BLaER1 treated with 17β-estradiol and CSF1 and Interleukin-3, amounts not matched to agents 10 nM and 100 nM (cell line): ENCODE results near the gene SF1.

Experiments
- H3K27ac ChIP-seq, 11 experiments: shearing (Covaris generic); formaldehyde crosslinking; 2 replicates each; pipeline ENCODE4 v1.8.1; 2022
- H3K27me3 ChIP-seq, 11 experiments: shearing (Covaris generic); formaldehyde crosslinking; 2 replicates each; pipeline ENCODE4 v1.8.1; 2022
- H3K36me3 ChIP-seq, 11 experiments: shearing (Covaris generic); formaldehyde crosslinking; 2 replicates each; pipeline ENCODE4 v1.8.1; 2022
- H3K4me1 ChIP-seq, 10 experiments: shearing (Covaris generic); formaldehyde crosslinking; 2 replicates each; pipeline ENCODE4 v1.8.1; 2022
- H3K4me2 ChIP-seq, 11 experiments: shearing (Covaris generic); formaldehyde crosslinking; 2 replicates each; pipeline ENCODE4 v1.8.1; 2022
- H3K4me3 ChIP-seq, 10 experiments: shearing (Covaris generic); formaldehyde crosslinking; 2 replicates each; pipeline ENCODE4 v1.8.1; 2022
- H3K9ac ChIP-seq, 11 experiments: shearing (Covaris generic); formaldehyde crosslinking; 2 replicates each; pipeline ENCODE4 v1.8.1; 2022
- H3K9me3 ChIP-seq, 11 experiments: shearing (Covaris generic); formaldehyde crosslinking; replicated peaks in 1 of 11; 2 replicates each; pipeline ENCODE4 v1.8.1; 2022
- H4K20me1 ChIP-seq, 11 experiments: shearing (Covaris generic); formaldehyde crosslinking; 2 replicates each; pipeline ENCODE4 v1.8.1; 2022
- Cebpa-rat ChIP-seq, 11 experiments: shearing (Covaris generic); IDR thresholded peaks; 2 replicates each; pipeline ENCODE4 v1.8.1; 2022

The SF1 gene

GRCh38 chr11:64796757-64797541, 18.6 kb upstream of the SF1 start:
- no peak overlapping the region for H3K4me3 ChIP-seq
- TF ChIP-seq Cebpa-rat (IDR thresholded peaks at IDR 0.05), result no peak
- H4K20me1 ChIP-seq, result peaks cover 0 to 40% (median 4%) of the 10 kb centered on the region in 11 experiments; a peak in 7 of 22 replicates
- no peak overlapping the region; a peak in 1 of 22 replicates for H3K27ac ChIP-seq
- H3K4me2 ChIP-seq, result peak overlapping the region in 10 of 11 experiments; percentile 13 to 62 (median 42); a peak in 18 of 22 replicates
- H3K4me1 ChIP-seq, result peaks cover 46 to 95% (median 87%) of the 10 kb centered on the region in 10 experiments
- H3K9ac ChIP-seq, result peak overlapping the region in 3 of 11 experiments; percentile 18 to 41 (median 29); a peak in 2 of 22 replicates
- H3K36me3 ChIP-seq, result peaks cover 5 to 84% (median 18%) of the 10 kb centered on the region in 11 experiments; a peak in 17 of 22 replicates
- no peaks in the 10 kb centered on the region for H3K27me3 ChIP-seq
- H3K9me3 ChIP-seq, result no peaks in the 10 kb centered on the region

- Histone ChIP-seq H3K27ac (no peak overlapping the region; a peak in 1 of 22 replicates), H3K4me2 (peak overlapping the region; percentile 5 to 62 (median 37); a peak in 18 of 22 replicates)
These were observed 17.9 kb upstream of the SF1 start for GRCh38 chr11:64796047-64796756.

GRCh38 chr11:64794526-64794925, 16.2 kb upstream of the SF1 start:
- Histone ChIP-seq H3K27me3 (no peaks in the 10 kb centered on the region), H3K4me1 (peaks cover 21 to 70% (median 63%) of the 10 kb centered on the region in 10 experiments), H3K9me3 (no peaks in the 10 kb centered on the region), H3K4me3 (no peak overlapping the region), H3K27ac (no peak overlapping the region), H3K9ac (no peak overlapping the region; a peak in 1 of 22 replicates), H3K36me3 (peaks cover 17 to 96% (median 31%) of the 10 kb centered on the region in 11 experiments; a peak in 21 of 22 replicates), H4K20me1 (peaks cover 0 to 55% (median 4%) of the 10 kb centered on the region in 11 experiments; a peak in 8 of 22 replicates), H3K4me2 (peak overlapping the region in 9 of 11 experiments; percentile 11 to 92 (median 75); a peak in 13 of 22 replicates)
- no peak for TF ChIP-seq Cebpa-rat (IDR thresholded peaks at IDR 0.05)

More at GRCh38 chr11:64796047-64796756, 17.9 kb upstream of the SF1 start:
- Histone ChIP-seq H3K9ac (peak overlapping the region in 2 of 11 experiments; percentile 18 to 50; a peak in 1 of 22 replicates), H3K27me3 (no peaks in the 10 kb centered on the region), H4K20me1 (peaks cover 0 to 40% (median 4%) of the 10 kb centered on the region in 11 experiments; a peak in 7 of 22 replicates), H3K9me3 (no peaks in the 10 kb centered on the region), H3K36me3 (peaks cover 5 to 91% (median 18%) of the 10 kb centered on the region in 11 experiments; a peak in 17 of 22 replicates), H3K4me1 (peaks cover 38 to 87% (median 80%) of the 10 kb centered on the region in 10 experiments), H3K4me3 (no peak overlapping the region)
- TF ChIP-seq Cebpa-rat (IDR thresholded peaks at IDR 0.05), result no peak

- H3K4me1 ChIP-seq, result peaks cover 16 to 60% (median 53%) of the 10 kb centered on the region in 10 experiments; a peak in 19 of 20 replicates
- H3K36me3 ChIP-seq, result peaks cover 27 to 96% (median 41%) of the 10 kb centered on the region in 11 experiments; a peak in 21 of 22 replicates
- H3K4me2 ChIP-seq, result peak overlapping the region; percentile 27 to 92 (median 75); a peak in 19 of 22 replicates
- H4K20me1 ChIP-seq, result peaks cover 0 to 65% (median 4%) of the 10 kb centered on the region in 11 experiments; a peak in 8 of 22 replicates
- no peaks in the 10 kb centered on the region for H3K9me3 ChIP-seq
- H3K4me3 ChIP-seq, result 0 out of 20 replicates have a peak overlapping the region, but pooled peaks of 1 of the 10 experiments have one; percentile 22
- peak overlapping the region in 10 of 11 experiments; percentile 5 to 61 (median 36); a peak in 16 of 22 replicates for H3K9ac ChIP-seq
- H3K27ac ChIP-seq, result peak overlapping the region in 8 of 11 experiments; percentile 4 to 62 (median 44); a peak in 15 of 22 replicates
- TF ChIP-seq Cebpa-rat (IDR thresholded peaks at IDR 0.05), result no peak
- no peaks in the 10 kb centered on the region for H3K27me3 ChIP-seq
These were observed 15.2 kb upstream of the SF1 start for GRCh38 chr11:64793271-64794160.

GRCh38 chr11:64792482-64792881, 14.1 kb upstream of the SF1 start:
- H3K4me1 ChIP-seq, result peaks cover 16 to 57% (median 49%) of the 10 kb centered on the region in 10 experiments; a peak in 19 of 20 replicates
- peaks cover 27 to 90% (median 43%) of the 10 kb centered on the region in 11 experiments; a peak in 21 of 22 replicates for H3K36me3 ChIP-seq
- peak overlapping the region in 1 of 11 experiments; percentile 84; a peak in 1 of 22 replicates for H3K4me2 ChIP-seq
- H3K27ac ChIP-seq, result no peak overlapping the region
- H3K27me3 ChIP-seq, result no peaks in the 10 kb centered on the region
- H4K20me1 ChIP-seq, result peaks cover 0 to 66% (median 4%) of the 10 kb centered on the region in 11 experiments; a peak in 8 of 22 replicates
- H3K9me3 ChIP-seq, result no peaks in the 10 kb centered on the region
- H3K4me3 ChIP-seq, result no peak overlapping the region
- H3K9ac ChIP-seq, result no peak overlapping the region
- no peak for TF ChIP-seq Cebpa-rat (IDR thresholded peaks at IDR 0.05)

GRCh38 chr11:64791781-64792291, 13.5 kb upstream of the SF1 start:
- Histone ChIP-seq H3K36me3 (peaks cover 22 to 84% (median 38%) of the 10 kb centered on the region in 11 experiments; a peak in 21 of 22 replicates), H3K27ac (no peak overlapping the region), H3K4me1 (peaks cover 16 to 51% (median 44%) of the 10 kb centered on the region in 10 experiments; a peak in 19 of 20 replicates), H3K4me3 (no peak overlapping the region), H3K4me2 (no peak overlapping the region), H3K9me3 (no peaks in the 10 kb centered on the region), H3K27me3 (no peaks in the 10 kb centered on the region), H4K20me1 (peaks cover 0 to 61% (median 4%) of the 10 kb centered on the region in 11 experiments; a peak in 8 of 22 replicates), H3K9ac (0 out of 22 replicates have a peak overlapping the region, but pooled peaks of 1 of the 11 experiments have one; percentile 14)
- no peak for TF ChIP-seq Cebpa-rat (IDR thresholded peaks at IDR 0.05)

GRCh38 chr11:64790205-64791095, 12.1 kb upstream of the SF1 start:
- peaks cover 17 to 75% (median 29%) of the 10 kb centered on the region in 11 experiments; a peak in 21 of 22 replicates for H3K36me3 ChIP-seq
- peaks cover 8 to 37% (median 31%) of the 10 kb centered on the region in 10 experiments; a peak in 18 of 20 replicates for H3K4me1 ChIP-seq
- peaks cover 0 to 50% (median 4%) of the 10 kb centered on the region in 11 experiments; a peak in 7 of 22 replicates for H4K20me1 ChIP-seq
- no peak overlapping the region; a peak in 1 of 22 replicates for H3K9ac ChIP-seq
- no peak overlapping the region for H3K27ac ChIP-seq
- H3K27me3 ChIP-seq, result no peaks in the 10 kb centered on the region
- H3K9me3 ChIP-seq, result no peaks in the 10 kb centered on the region
- no peak overlapping the region for H3K4me2 ChIP-seq
- H3K4me3 ChIP-seq, result no peak overlapping the region
- no peak for TF ChIP-seq Cebpa-rat (IDR thresholded peaks at IDR 0.05)
